BLaER1 treated with 17β-estradiol and CSF1 and Interleukin-3, amounts not matched to agents 10 nM and 100 nM (cell line): ENCODE data around the gene OAT.

Experiments used
- H3K27ac ChIP-seq, 11 experiments: shearing (Covaris generic); formaldehyde crosslinking; 2 replicates each; pipeline ENCODE4 v1.8.1; 2022
- H3K27me3 ChIP-seq, 11 experiments: shearing (Covaris generic); formaldehyde crosslinking; 2 replicates each; pipeline ENCODE4 v1.8.1; 2022
- H3K36me3 ChIP-seq, 11 experiments: shearing (Covaris generic); formaldehyde crosslinking; 2 replicates each; pipeline ENCODE4 v1.8.1; 2022
- H3K4me1 ChIP-seq, 10 experiments: shearing (Covaris generic); formaldehyde crosslinking; 2 replicates each; pipeline ENCODE4 v1.8.1; 2022
- H3K4me2 ChIP-seq, 11 experiments: shearing (Covaris generic); formaldehyde crosslinking; 2 replicates each; pipeline ENCODE4 v1.8.1; 2022
- H3K4me3 ChIP-seq, 10 experiments: shearing (Covaris generic); formaldehyde crosslinking; 2 replicates each; pipeline ENCODE4 v1.8.1; 2022
- H3K9ac ChIP-seq, 11 experiments: shearing (Covaris generic); formaldehyde crosslinking; 2 replicates each; pipeline ENCODE4 v1.8.1; 2022
- H3K9me3 ChIP-seq, 11 experiments: shearing (Covaris generic); formaldehyde crosslinking; replicated peaks in 1 of 11; 2 replicates each; pipeline ENCODE4 v1.8.1; 2022
- H4K20me1 ChIP-seq, 11 experiments: shearing (Covaris generic); formaldehyde crosslinking; 2 replicates each; pipeline ENCODE4 v1.8.1; 2022
- Cebpa-rat ChIP-seq, 11 experiments: shearing (Covaris generic); IDR thresholded peaks; 2 replicates each; pipeline ENCODE4 v1.8.1; 2022

OAT gene

DNA sequence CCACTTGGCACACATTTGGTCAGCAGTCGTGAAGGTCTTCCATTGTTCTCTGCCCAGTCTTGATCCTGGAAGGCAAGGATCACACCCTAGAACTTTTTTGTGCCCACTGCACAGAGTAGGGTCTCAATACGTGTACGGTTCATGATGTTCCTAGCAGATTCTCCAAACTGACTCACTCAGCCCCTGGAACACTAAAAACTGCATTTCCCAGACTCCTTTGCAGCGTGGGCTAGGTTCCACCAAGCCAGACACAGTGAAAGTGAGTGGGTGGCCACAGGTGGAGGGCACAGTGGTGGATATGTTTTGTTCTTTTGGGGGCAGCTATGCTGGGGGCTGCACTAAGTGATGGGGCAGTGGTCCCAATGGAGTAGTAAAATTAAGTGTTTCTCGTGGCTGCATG is 41.4 kb upstream of the OAT start:
- Histone ChIP-seq H4K20me1 (no peaks in the 10 kb centered on the region; a peak in 1 of 22 replicates), H3K36me3 (no peaks in the 10 kb centered on the region), H3K27me3 (peaks cover 0 to 6% (median 0%) of the 10 kb centered on the region in 11 experiments; a peak in 2 of 22 replicates), H3K4me1 (peaks cover 3 to 29% (median 11%) of the 10 kb centered on the region in 10 experiments), H3K9ac (no peak overlapping the region), H3K4me3 (no peak overlapping the region), H3K4me2 (no peak overlapping the region), H3K9me3 (no peaks in the 10 kb centered on the region), H3K27ac (no peak overlapping the region)
- TF ChIP-seq Cebpa-rat (IDR thresholded peaks at IDR 0.05), result no peak

DNA sequence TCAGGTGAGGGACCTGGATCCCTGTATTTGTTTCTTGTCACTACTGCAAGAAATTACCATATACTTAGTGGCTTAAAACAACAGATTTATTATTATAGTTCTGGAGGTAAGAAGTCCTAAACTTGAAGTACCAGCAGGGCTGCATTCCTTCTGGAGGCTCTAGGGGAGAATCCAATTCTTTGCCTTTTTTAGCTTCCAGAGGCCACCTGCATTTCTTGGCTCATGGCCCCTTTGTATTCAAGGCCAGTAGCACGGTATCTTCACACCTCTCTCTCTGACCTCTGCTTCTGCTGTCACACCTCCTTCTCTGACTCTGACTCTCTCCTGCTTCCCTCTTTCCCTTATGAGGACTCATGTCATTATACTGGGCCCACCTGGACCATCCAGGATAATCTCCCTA is 40.7 kb upstream of the OAT start:
- no peak overlapping the region for H3K27ac ChIP-seq
- H4K20me1 ChIP-seq, result no peaks in the 10 kb centered on the region; a peak in 1 of 22 replicates
- no peaks in the 10 kb centered on the region for H3K9me3 ChIP-seq
- peaks cover 0 to 14% (median 7%) of the 10 kb centered on the region in 11 experiments; a peak in 14 of 22 replicates for H3K27me3 ChIP-seq
- TF ChIP-seq Cebpa-rat (IDR thresholded peaks at IDR 0.05), result no peak
- H3K4me2 ChIP-seq, result no peak overlapping the region
- no peak overlapping the region for H3K4me3 ChIP-seq
- H3K4me1 ChIP-seq, result peaks cover 0 to 24% (median 5%) of the 10 kb centered on the region in 10 experiments; a peak in 14 of 20 replicates
- no peak overlapping the region for H3K9ac ChIP-seq
- no peaks in the 10 kb centered on the region for H3K36me3 ChIP-seq

GRCh38 chr10:124458889-124459288 is 40.2 kb upstream of the OAT start:
- Histone ChIP-seq H3K4me3 (no peak overlapping the region), H3K27me3 (peaks cover 4 to 19% (median 12%) of the 10 kb centered on the region in 11 experiments; a peak in 20 of 22 replicates), H3K4me2 (no peak overlapping the region), H4K20me1 (no peaks in the 10 kb centered on the region; a peak in 1 of 22 replicates), H3K4me1 (peaks cover 0 to 24% (median 5%) of the 10 kb centered on the region in 10 experiments; a peak in 13 of 20 replicates), H3K27ac (no peak overlapping the region), H3K9me3 (no peaks in the 10 kb centered on the region), H3K9ac (no peak overlapping the region), H3K36me3 (no peaks in the 10 kb centered on the region)
- no peak for TF ChIP-seq Cebpa-rat (IDR thresholded peaks at IDR 0.05)

DNA sequence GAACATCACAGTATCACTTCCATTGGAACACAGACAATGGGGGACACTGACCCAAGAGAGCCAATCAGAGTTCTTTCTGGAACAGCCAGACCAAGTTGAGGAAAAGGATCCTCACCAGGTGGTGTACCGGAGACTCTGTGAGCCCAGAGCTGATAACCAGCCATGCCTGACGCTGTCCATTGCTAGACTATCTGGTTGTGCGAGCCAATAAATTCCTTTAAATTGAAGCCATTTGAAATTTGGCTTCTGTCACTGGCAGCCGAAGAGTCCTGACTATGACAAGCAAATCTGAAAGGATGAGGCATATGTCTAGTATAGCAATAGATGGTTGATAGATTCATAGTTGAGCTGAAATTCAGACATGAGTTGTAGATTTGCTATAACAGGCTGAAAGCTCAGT is 39.8 kb upstream of the OAT start:
- TF ChIP-seq Cebpa-rat (IDR thresholded peaks at IDR 0.05), result no peak
- H3K27ac ChIP-seq, result no peak overlapping the region
- H3K27me3 ChIP-seq, result peaks cover 8 to 23% (median 17%) of the 10 kb centered on the region in 11 experiments; a peak in 20 of 22 replicates
- no peaks in the 10 kb centered on the region for H3K9me3 ChIP-seq
- peak overlapping the region in 2 of 11 experiments; percentile 13 to 36; a peak in 2 of 22 replicates for H3K4me2 ChIP-seq
- no peak overlapping the region for H3K9ac ChIP-seq
- no peaks in the 10 kb centered on the region; a peak in 1 of 22 replicates for H4K20me1 ChIP-seq
- H3K36me3 ChIP-seq, result no peaks in the 10 kb centered on the region
- peaks cover 0 to 24% (median 5%) of the 10 kb centered on the region in 10 experiments; a peak in 13 of 20 replicates for H3K4me1 ChIP-seq
- no peak overlapping the region for H3K4me3 ChIP-seq

- TF ChIP-seq Cebpa-rat (IDR thresholded peaks at IDR 0.05), result no peak
- no peak overlapping the region for H3K4me3 ChIP-seq
- H4K20me1 ChIP-seq, result peaks cover 0 to 8% (median 0%) of the 10 kb centered on the region in 11 experiments; a peak in 3 of 22 replicates
- peaks cover 0 to 16% (median 7%) of the 10 kb centered on the region in 10 experiments; a peak in 11 of 20 replicates for H3K4me1 ChIP-seq
- no peak overlapping the region for H3K9ac ChIP-seq
- H3K4me2 ChIP-seq, result no peak overlapping the region
- H3K27ac ChIP-seq, result no peak overlapping the region
- no peaks in the 10 kb centered on the region for H3K9me3 ChIP-seq
- H3K36me3 ChIP-seq, result no peaks in the 10 kb centered on the region
- H3K27me3 ChIP-seq, result peaks cover 37 to 53% (median 47%) of the 10 kb centered on the region in 11 experiments
These were observed 36.7 kb upstream of the OAT start for GRCh38 chr10:124455441-124455840.

DNA sequence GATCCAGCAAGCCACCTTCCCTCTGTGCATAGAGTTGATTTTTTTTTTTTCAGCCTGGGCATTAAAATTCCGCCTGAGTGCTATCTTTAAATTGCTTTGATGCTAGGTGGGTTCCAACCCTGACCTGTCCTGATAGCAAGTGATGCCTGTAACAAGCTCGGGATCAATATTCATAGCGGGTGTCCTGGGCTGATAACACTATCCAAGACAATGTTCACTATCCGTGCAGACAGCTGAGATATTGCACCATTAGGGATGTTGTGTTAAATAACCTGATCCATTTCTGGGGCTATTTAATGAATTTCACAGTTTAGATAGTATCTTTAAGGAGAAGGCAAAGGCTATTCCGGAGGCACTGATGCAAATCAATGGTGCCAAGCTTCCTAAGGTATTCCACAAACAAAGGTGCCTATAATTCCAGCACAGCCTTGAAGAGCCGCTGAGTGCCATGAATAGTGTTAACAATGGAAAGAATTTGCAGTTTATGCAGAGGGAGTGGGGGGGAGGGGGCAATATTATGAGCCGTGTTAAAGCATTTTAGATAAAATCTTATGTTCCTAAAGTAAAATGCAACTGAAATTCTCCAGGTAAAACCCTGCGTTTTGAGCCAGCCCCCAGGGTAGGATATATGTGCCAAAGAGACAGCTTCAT is 35.4 kb upstream of the OAT start:
- Histone ChIP-seq H3K9me3 (peaks cover 0 to 7% (median 0%) of the 10 kb centered on the region in 11 experiments; a peak in 3 of 22 replicates), H3K4me2 (no peak overlapping the region), H3K9ac (no peak overlapping the region), H3K4me1 (peaks cover 0 to 16% (median 7%) of the 10 kb centered on the region in 10 experiments; a peak in 12 of 20 replicates), H3K36me3 (no peaks in the 10 kb centered on the region), H3K4me3 (no peak overlapping the region), H4K20me1 (peaks cover 0 to 21% (median 7%) of the 10 kb centered on the region in 11 experiments; a peak in 11 of 22 replicates), H3K27ac (no peak overlapping the region), H3K27me3 (peaks cover 51 to 67% (median 60%) of the 10 kb centered on the region in 11 experiments)
- TF ChIP-seq Cebpa-rat (IDR thresholded peaks at IDR 0.05), result no peak

DNA sequence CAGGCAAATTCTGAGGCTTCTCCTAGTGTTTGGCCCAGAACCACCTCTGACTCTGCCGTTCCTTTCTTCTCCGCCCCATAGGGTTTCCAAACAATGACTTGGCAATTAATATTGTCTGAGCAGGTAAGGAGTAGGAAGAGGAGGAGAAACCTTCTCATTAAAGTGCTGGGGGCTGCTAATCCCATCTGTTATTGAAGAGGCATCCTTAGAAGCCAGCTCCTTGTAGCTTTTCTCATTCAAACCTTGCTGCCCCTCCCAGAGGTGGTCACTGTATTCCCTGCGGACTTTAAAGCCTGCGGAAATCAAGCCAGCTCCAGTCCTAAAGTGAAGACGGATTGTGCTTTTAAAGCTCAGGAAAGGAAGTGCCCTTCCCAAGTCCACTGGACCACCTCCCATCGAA is 32.6 kb upstream of the OAT start:
- H3K9me3 ChIP-seq, result peaks cover 6 to 27% (median 13%) of the 10 kb centered on the region in 11 experiments; a peak in 18 of 22 replicates
- peaks cover 0 to 7% (median under 1%) of the 10 kb centered on the region in 10 experiments; a peak in 3 of 20 replicates for H3K4me1 ChIP-seq
- H3K27me3 ChIP-seq, result peaks cover 79 to 95% (median 88%) of the 10 kb centered on the region in 11 experiments
- no peaks in the 10 kb centered on the region for H3K36me3 ChIP-seq
- no peak overlapping the region for H3K4me2 ChIP-seq
- no peak for TF ChIP-seq Cebpa-rat (IDR thresholded peaks at IDR 0.05)
- H3K27ac ChIP-seq, result no peak overlapping the region
- H3K4me3 ChIP-seq, result no peak overlapping the region
- H3K9ac ChIP-seq, result no peak overlapping the region
- H4K20me1 ChIP-seq, result peaks cover 0 to 37% (median 10%) of the 10 kb centered on the region in 11 experiments; a peak in 11 of 22 replicates

DNA sequence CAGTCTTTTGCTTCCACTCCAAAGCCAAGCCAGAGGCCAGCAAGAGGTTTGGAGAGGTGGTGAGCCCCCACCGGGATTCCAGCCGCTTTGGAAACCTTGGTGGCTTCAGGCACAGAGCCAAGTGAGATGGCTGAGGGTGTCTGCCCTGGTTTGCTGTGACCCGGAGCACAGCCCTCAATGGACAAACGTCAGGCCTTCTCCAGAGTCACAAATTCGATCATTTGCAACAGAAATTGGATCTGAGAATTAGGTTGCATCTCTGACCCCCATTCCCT is 32.0 kb upstream of the OAT start:
- TF ChIP-seq Cebpa-rat (IDR thresholded peaks at IDR 0.05), result no peak
- Histone ChIP-seq H3K27me3 (peaks cover 84 to 99% (median 94%) of the 10 kb centered on the region in 11 experiments), H3K27ac (no peak overlapping the region), H3K4me2 (no peak overlapping the region), H3K4me3 (no peak overlapping the region), H3K9me3 (peaks cover 6 to 27% (median 13%) of the 10 kb centered on the region in 11 experiments; a peak in 18 of 22 replicates), H3K36me3 (no peaks in the 10 kb centered on the region), H4K20me1 (peaks cover 0 to 37% (median 10%) of the 10 kb centered on the region in 11 experiments; a peak in 11 of 22 replicates), H3K9ac (no peak overlapping the region), H3K4me1 (peaks cover 0 to 7% (median 0%) of the 10 kb centered on the region in 10 experiments; a peak in 2 of 20 replicates)

- Histone ChIP-seq H3K9me3 (peaks cover 6 to 27% (median 13%) of the 10 kb centered on the region in 11 experiments; a peak in 18 of 22 replicates), H3K9ac (no peak within 1 kb of the TSS), H3K36me3 (no peaks in the 10 kb centered on the region), H4K20me1 (peaks cover 0 to 37% (median 10%) of the 10 kb centered on the region in 11 experiments; a peak in 11 of 22 replicates), H3K4me3 (peak within 1 kb of the TSS in 1 of 10 experiments; percentile 4; a peak in 1 of 20 replicates), H3K4me2 (0 out of 22 replicates have a peak within 1 kb of the TSS, but pooled peaks of 1 of the 11 experiments have one; percentile 43), H3K4me1 (peaks cover 0 to 7% (median 0%) of the 10 kb centered on the region in 10 experiments; a peak in 2 of 20 replicates), H3K27me3 (peaks cover 90 to 100% (median 98%) of the 10 kb centered on the region in 11 experiments), H3K27ac (no peak within 1 kb of the TSS)
- TF ChIP-seq Cebpa-rat (IDR thresholded peaks at IDR 0.05), result no peak
These were observed 31.5 kb upstream of the OAT start, which contains the start of gene NKX1-2 for GRCh38 chr10:124450012-124450782. TSS of gene NKX1-2 (minus strand) at chr10:124450035. CDS start at chr10:124449943, 92 bp downstream.
